A673 (cell line): Measurements from ENCODE around the gene TLX1. TPM values are rescaled to one million over a fixed set of nuclear protein-coding genes. Genes with fewer than 3 reads are reported as not detected.

ENCODE experiments used
- BruUV-seq: library from RNA; stranded (reverse); fragments of 400-500 nt; replicated peaks from 2 replicates; lab custom pipeline; 2021; lab: Mats Ljungman, UMichigan
- CTCF ChIA-PET: fragments of 300-600 bp; sonication (Branson Sonifier 250); formaldehyde crosslinking; loops from one replicate; lab custom pipeline; 2022; ENCODE audit warnings: antibody characterized with exemption; lab: Charles Lee
- POLR2A ChIA-PET: fragments of 300-600 bp; sonication (Branson Sonifier 250); formaldehyde crosslinking; loops from one replicate; lab custom pipeline; 2022; ENCODE audit warnings: antibody characterized with exemption; ENCODE audit not compliant: low non-redundant PET; lab: Charles Lee
- DNase-seq: peaks from one replicate; pipeline ENCODE4 v3.0.0-alpha.2; 2015; ENCODE audit warnings: low spot score
- H3K27ac ChIP-seq: fragments of 200-600 bp; sonication (generic); 2 replicates; pipeline ENCODE4 v1.5.1; 2016; ENCODE audit warnings: mixed run types, low read depth, mild to moderate bottlenecking, mixed read lengths, antibody characterized with exemption, low read length; ENCODE audit not compliant: poor library complexity, severe bottlenecking
- H3K27me3 ChIP-seq: fragments of 200-600 bp; sonication (generic); replicated peaks from 2 replicates; pipeline ENCODE4 v1.6.1; 2017; ENCODE audit warnings: mixed run types, low read depth, mild to moderate bottlenecking, mixed read lengths, antibody characterized with exemption, low read length; ENCODE audit not compliant: insufficient read depth, poor library complexity
- H3K36me3 ChIP-seq: fragments of 200-600 bp; sonication (generic); 2 replicates; pipeline ENCODE4 v1.6.1; 2016; ENCODE audit warnings: mixed run types, mild to moderate bottlenecking, mixed read lengths, antibody characterized with exemption, low read length; ENCODE audit not compliant: insufficient read depth, poor library complexity, severe bottlenecking
- H3K4me1 ChIP-seq: fragments of 200-600 bp; sonication (generic); 2 replicates; pipeline ENCODE4 v1.6.1; 2017; ENCODE audit warnings: mixed run types, mild to moderate bottlenecking, mixed read lengths, antibody characterized with exemption, low read length; ENCODE audit not compliant: insufficient read depth, poor library complexity, severe bottlenecking
- H3K4me3 ChIP-seq: fragments of 200-600 bp; sonication (generic); 2 replicates; pipeline ENCODE4 v1.5.1; 2016; ENCODE audit warnings: low read depth, mixed run types, mild to moderate bottlenecking, mixed read lengths, low read length; ENCODE audit not compliant: poor library complexity, severe bottlenecking
- H3K9me3 ChIP-seq: fragments of 200-600 bp; sonication (generic); 2 replicates; pipeline ENCODE4 v1.6.1; 2016; ENCODE audit warnings: mixed run types, low read depth, mild to moderate bottlenecking, mixed read lengths, antibody characterized with exemption, low read length; ENCODE audit not compliant: poor library complexity, severe bottlenecking
- EZH2 ChIP-seq: fragments of 200-600 bp; sonication (generic); IDR thresholded peaks from 2 replicates; pipeline ENCODE4 v1.6.1; 2017; ENCODE audit warnings: borderline replicate concordance, low read depth, mild to moderate bottlenecking, mixed read lengths, antibody characterized with exemption, low read length; ENCODE audit not compliant: poor library complexity, severe bottlenecking
- intact Hi-C: fragments of 100-400 bp; cut with micrococcal nuclease; formaldehyde crosslinking; loops from one replicate; pipeline ENCODE4 v1.10.0; 2022; ENCODE audit not compliant: unreplicated experiment
- total RNA-seq: library from RNA; stranded (reverse); gene quantifications from 2 replicates; pipeline ENCODE4 v1.2.3, GENCODE V29; 2021
- TF ChIP-seq, protein P1 (sequence below): fragments of 300-800, 200-600 bp; sonication (generic); conservative IDR thresholded peaks from 2 replicates; pipeline ENCODE4 v1.5.1; 2017; ENCODE audit warnings: low read depth, mild to moderate bottlenecking, antibody characterized with exemption, low read length, moderate library complexity, mixed read lengths

The TLX1 gene
- total RNA-seq, 1 experiment from 2014 or later, result not detected

DNA sequence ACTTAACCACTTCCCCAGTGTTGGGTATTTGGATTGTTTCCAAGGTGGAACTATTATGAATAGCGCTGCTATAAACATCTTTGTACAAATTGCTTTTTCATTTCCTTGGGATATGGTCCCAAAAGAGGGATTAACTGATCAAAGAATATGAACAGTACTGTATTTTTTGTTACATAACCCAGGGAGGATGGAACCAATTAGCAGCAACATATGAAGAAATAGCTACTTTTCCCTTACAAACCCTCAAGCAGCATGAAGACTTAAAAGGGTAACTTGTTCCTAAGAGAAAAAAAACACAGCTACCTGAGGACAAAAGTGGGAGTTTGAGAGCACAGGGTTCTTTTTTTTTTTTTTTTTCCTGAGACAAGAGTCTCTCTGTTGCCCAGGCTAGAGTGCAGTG, 13.1 kb upstream of the TLX1 start:
- POLR2A ChIA-PET, result interaction anchor here (0.7 kb wide), 1 partner anchor 1598 kb away, joined by 26 read pairs; no protein-coding TSS in a partner anchor
- intact Hi-C loops, result no loop called here
- no TSS peak for BruUV-seq
- H3K36me3 ChIP-seq, result no peaks in the 10 kb centered on the region
- H3K27ac ChIP-seq, result no peak overlapping the region
- peaks cover 41% of the 10 kb centered on the region for H3K27me3 ChIP-seq
- TF ChIP-seq, protein P1, sequence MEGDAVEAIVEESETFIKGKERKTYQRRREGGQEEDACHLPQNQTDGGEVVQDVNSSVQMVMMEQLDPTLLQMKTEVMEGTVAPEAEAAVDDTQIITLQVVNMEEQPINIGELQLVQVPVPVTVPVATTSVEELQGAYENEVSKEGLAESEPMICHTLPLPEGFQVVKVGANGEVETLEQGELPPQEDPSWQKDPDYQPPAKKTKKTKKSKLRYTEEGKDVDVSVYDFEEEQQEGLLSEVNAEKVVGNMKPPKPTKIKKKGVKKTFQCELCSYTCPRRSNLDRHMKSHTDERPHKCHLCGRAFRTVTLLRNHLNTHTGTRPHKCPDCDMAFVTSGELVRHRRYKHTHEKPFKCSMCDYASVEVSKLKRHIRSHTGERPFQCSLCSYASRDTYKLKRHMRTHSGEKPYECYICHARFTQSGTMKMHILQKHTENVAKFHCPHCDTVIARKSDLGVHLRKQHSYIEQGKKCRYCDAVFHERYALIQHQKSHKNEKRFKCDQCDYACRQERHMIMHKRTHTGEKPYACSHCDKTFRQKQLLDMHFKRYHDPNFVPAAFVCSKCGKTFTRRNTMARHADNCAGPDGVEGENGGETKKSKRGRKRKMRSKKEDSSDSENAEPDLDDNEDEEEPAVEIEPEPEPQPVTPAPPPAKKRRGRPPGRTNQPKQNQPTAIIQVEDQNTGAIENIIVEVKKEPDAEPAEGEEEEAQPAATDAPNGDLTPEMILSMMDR, result no peak
- TF ChIP-seq EZH2, result no peak
- H3K4me1 ChIP-seq, result no peaks in the 10 kb centered on the region
- CTCF ChIA-PET, result no interaction called here
- H3K4me3 ChIP-seq, result no peak overlapping the region
- no peaks in the 10 kb centered on the region for H3K9me3 ChIP-seq
- DNase-seq, result no peak

DNA sequence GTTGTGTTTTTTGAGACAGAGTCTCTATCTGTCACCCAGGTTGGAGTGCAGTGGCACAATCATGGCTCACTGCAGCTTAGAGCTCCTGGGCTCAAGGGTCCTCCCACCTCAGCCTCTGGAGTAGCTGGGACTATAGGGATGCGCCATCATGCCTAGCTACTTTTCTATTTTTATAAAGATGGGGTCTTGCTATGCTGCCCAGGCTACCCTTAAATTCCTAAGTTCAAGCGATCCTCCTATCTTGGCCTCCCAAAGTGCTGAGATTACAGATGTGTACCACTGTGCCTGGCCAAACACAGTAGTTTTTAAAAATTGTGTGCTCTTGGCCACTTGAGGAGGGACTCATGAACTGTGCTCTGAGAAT, 10.6 kb upstream of the TLX1 start:
- peaks cover 55% of the 10 kb centered on the region for H3K27me3 ChIP-seq

DNA sequence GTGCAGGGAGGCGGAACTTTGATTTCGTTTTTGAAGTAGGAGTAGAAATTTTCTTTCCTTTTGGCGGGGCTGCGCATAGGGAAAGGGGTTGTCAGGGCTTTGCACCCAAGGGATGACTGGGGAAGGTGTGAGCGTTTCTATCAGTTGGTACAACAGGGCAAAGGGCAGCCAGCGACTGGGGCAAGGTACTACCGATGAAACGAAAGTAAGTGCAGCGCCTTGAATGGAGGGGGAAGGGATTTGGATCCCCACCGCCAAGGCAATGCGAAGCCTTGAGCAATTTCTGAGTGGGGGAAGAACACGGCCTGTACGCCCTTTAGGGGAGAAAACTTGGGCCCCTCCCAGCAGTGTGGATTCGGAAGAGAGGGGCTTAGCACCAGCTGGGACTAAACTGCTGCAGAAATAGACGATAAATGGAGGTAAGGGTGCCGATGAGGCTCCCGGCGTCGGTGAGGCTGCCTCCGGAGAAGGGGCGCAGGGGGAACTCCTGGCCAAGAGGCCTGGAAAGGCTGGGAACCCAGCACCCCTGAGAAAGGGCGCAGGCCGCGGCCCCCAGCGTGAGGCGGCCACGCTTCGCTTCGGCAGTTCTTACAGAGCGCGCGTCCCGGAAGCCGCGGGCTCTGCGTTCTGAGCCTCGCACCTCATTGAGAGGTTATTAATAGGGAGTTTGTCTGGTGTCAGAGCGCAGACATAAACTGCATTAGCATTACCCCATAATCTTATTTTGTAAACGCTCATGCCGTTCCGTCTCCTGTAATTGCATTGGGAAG, 10.0 kb upstream of the TLX1 start:
- ChIA-PET POLR2A (no interaction called here), CTCF (no interaction called here)
- intact Hi-C loops, result no loop called here
- Histone ChIP-seq H3K27ac (no peak overlapping the region), H3K36me3 (no peaks in the 10 kb centered on the region), H3K4me1 (no peaks in the 10 kb centered on the region), H3K9me3 (no peaks in the 10 kb centered on the region), H3K4me3 (peak overlapping the region; percentile 27), H3K27me3 (peaks cover 61% of the 10 kb centered on the region)
- no TSS peak for BruUV-seq
- peak; percentile 42 for TF ChIP-seq EZH2
- TF ChIP-seq, protein P1, result no peak
- DNase-seq, result no peak

More for the DNA sequence above, 10.6 kb upstream of the TLX1 start:
- H3K4me1 ChIP-seq, result no peaks in the 10 kb centered on the region
- BruUV-seq, result no TSS peak
- intact Hi-C loops, result no loop called here
- H3K27ac ChIP-seq, result no peak overlapping the region
- no peaks in the 10 kb centered on the region for H3K9me3 ChIP-seq
- DNase-seq, result no peak
- ChIA-PET POLR2A (no interaction called here), CTCF (no interaction called here)
- H3K4me3 ChIP-seq, result peak overlapping the region; percentile 27
- TF ChIP-seq, protein P1, result no peak
- no peak for TF ChIP-seq EZH2
- no peaks in the 10 kb centered on the region for H3K36me3 ChIP-seq
